Measurements from ENCODE around the gene PTHLH. TPM values are rescaled to one million over a fixed set of nuclear protein-coding genes. Genes with fewer than 3 reads are reported as not detected.

The PTHLH gene
- total and polyA plus RNA-seq, 2 donors (not counting 1 experiment from before 2014, with no cell fraction given), result not detected

GRCh38 chr12:27969624-27970400, 2.7 kb downstream of the PTHLH start:
- Histone ChIP-seq H3K9me3 (ENCODE audit: control extremely low read depth in 1 of 3, control insufficient read depth in 2 of 3, insufficient read depth in 1 of 3, low read length in 2 of 3) (peaks cover 0 to 8% (median 0%) of the 10 kb centered on the region in 3 donors), H2AFZ (ENCODE audit: insufficient read depth, low read depth, low read length, poor library complexity, severe bottlenecking) (peak overlapping the region; percentile 52), H3K4me2 (replicated peaks; ENCODE audit: low read depth, low read length, poor library complexity, severe bottlenecking) (peak overlapping the region; percentile 79), H3K4me1 (ENCODE audit: control insufficient read depth in 2 of 2, insufficient read depth in 2 of 2, low read length in 2 of 2) (peaks cover 20 to 24% of the 10 kb centered on the region in 2 donors), H3K36me3 (replicated peaks in 1 of 2; ENCODE audit: control extremely low read depth in 1 of 2, control insufficient read depth in 1 of 2, extremely low read depth in 1 of 2, insufficient read depth in 2 of 2, low read length in 1 of 2) (no peaks in the 10 kb centered on the region), H3K9ac (ENCODE audit: low read length) (peak overlapping the region; percentile 53), H4K20me1 (ENCODE audit: control insufficient read depth, insufficient read depth, low read length, poor library complexity, severe bottlenecking) (no peaks in the 10 kb centered on the region), H3K4me3 (ENCODE audit: control extremely low read depth in 1 of 5, extremely low read depth in 1 of 5, insufficient read depth in 1 of 5, low read depth in 2 of 5, low read length in 4 of 5) (peak overlapping the region in 3 of 5 experiments; percentile 27 to 58 (median 39)), H3K27ac (ENCODE audit: low read length in 2 of 2) (no peak overlapping the region), H3K27me3 (replicated peaks in 1 of 4; ENCODE audit: control extremely low read depth in 1 of 4, control insufficient read depth in 3 of 4, insufficient read depth in 4 of 4, low read length in 3 of 4) (peaks cover 0 to 54% (median 51%) of the 10 kb centered on the region in 4 experiments), H3K79me2 (ENCODE audit: control insufficient read depth, insufficient read depth, low read length) (no peaks in the 10 kb centered on the region)
- ATAC-seq (ENCODE audit: low read depth), result peak; percentile 21
- Mint-ChIP-seq H3K4me1 (peaks cover 19% of the 10 kb centered on the region), H3K27ac (no peak overlapping the region), H3K9me3 (ENCODE audit: insufficient read depth) (no peaks in the 10 kb centered on the region), H3K27me3 (peaks cover 72% of the 10 kb centered on the region), H3K4me3 (peak overlapping the region; percentile 89)
- peak; percentile 43 for DNase-seq
- intact Hi-C loops (cut with micrococcal nuclease), result no loop called here
- WGBS (ENCODE audit: insufficient coverage), result under 1% methylated on average over 51 of the region's 55 CpGs
- POLR2A ChIA-PET, result no interaction called here
- TF ChIP-seq EZH2 (IDR thresholded peaks at IDR 0.05; ENCODE audit: borderline replicate concordance, insufficient read depth, low read depth, low read length, poor library complexity, severe bottlenecking), result no peak
- TF ChIP-seq, protein P1, sequence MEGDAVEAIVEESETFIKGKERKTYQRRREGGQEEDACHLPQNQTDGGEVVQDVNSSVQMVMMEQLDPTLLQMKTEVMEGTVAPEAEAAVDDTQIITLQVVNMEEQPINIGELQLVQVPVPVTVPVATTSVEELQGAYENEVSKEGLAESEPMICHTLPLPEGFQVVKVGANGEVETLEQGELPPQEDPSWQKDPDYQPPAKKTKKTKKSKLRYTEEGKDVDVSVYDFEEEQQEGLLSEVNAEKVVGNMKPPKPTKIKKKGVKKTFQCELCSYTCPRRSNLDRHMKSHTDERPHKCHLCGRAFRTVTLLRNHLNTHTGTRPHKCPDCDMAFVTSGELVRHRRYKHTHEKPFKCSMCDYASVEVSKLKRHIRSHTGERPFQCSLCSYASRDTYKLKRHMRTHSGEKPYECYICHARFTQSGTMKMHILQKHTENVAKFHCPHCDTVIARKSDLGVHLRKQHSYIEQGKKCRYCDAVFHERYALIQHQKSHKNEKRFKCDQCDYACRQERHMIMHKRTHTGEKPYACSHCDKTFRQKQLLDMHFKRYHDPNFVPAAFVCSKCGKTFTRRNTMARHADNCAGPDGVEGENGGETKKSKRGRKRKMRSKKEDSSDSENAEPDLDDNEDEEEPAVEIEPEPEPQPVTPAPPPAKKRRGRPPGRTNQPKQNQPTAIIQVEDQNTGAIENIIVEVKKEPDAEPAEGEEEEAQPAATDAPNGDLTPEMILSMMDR (IDR thresholded peaks at IDR 0.05), result no peak
- CTCF ChIA-PET, result no interaction called here

Data from B cell (primary cell).